Liver (tissue), 9 donors: ENCODE data around the gene GPR176. TPM values are rescaled to one million over a fixed set of nuclear protein-coding genes. Genes with fewer than 3 reads are reported as not detected.

Experiments used
- DNase-seq: peaks from one replicate; pipeline ENCODE4 v3.0.0-alpha.2; 2017; ENCODE audit warnings: low spot score
- H3K27ac ChIP-seq, 2 donors: one replicate each; pipeline ENCODE4 v1.7.0; 2013; ENCODE audit warnings: inconsistent platforms in 2 of 2, low read length in 2 of 2, control low read depth in 1 of 2, low read depth in 1 of 2, mild to moderate bottlenecking in 1 of 2
- H3K27me3 ChIP-seq, 4 donors: one replicate each; pipeline versions ENCODE4 v1.6.1 to v1.7.0; 2013; ENCODE audit warnings: low read length in 3 of 4, inconsistent platforms in 1 of 4, mild to moderate bottlenecking in 1 of 4, moderate library complexity in 1 of 4; ENCODE audit not compliant: control insufficient read depth in 4 of 4, insufficient read depth in 4 of 4
- H3K36me3 ChIP-seq, 4 donors: one replicate each; pipeline versions ENCODE4 v1.6.1 to v1.7.0; 2013; ENCODE audit warnings: low read length in 3 of 4, mild to moderate bottlenecking in 3 of 4, low read depth in 1 of 4, moderate library complexity in 1 of 4; ENCODE audit not compliant: control insufficient read depth in 4 of 4, insufficient read depth in 3 of 4
- H3K4me1 ChIP-seq, 4 donors: one replicate each; pipeline versions ENCODE4 v1.6.1 to v1.7.0; 2013; ENCODE audit warnings: low read length in 3 of 4, mild to moderate bottlenecking in 3 of 4, moderate library complexity in 1 of 4; ENCODE audit not compliant: control insufficient read depth in 4 of 4, insufficient read depth in 4 of 4
- H3K4me3 ChIP-seq, 3 donors: one replicate each; pipeline versions ENCODE4 v1.6.1 to v1.7.0; 2013; ENCODE audit warnings: low read length in 3 of 3, control low read depth in 1 of 3, low read depth in 1 of 3, mild to moderate bottlenecking in 1 of 3
- H3K9ac ChIP-seq, 2 donors: one replicate each; pipeline ENCODE4 v1.7.0; 2013; ENCODE audit warnings: low read length in 2 of 2, mild to moderate bottlenecking in 2 of 2, moderate library complexity in 2 of 2, control low read depth in 1 of 2, low read depth in 1 of 2
- H3K9me3 ChIP-seq, 4 donors: one replicate each; pipeline versions ENCODE4 v1.6.1 to v1.7.0; 2013; ENCODE audit warnings: low read length in 3 of 4; ENCODE audit not compliant: control insufficient read depth in 4 of 4
- ATF3 ChIP-seq: IDR thresholded peaks from 2 replicates; pipeline ENCODE4 v1.6.1; 2016; ENCODE audit warnings: antibody characterized with exemption
- EGR1 ChIP-seq, 2 donors: IDR thresholded peaks; 2 replicates each; pipeline ENCODE4 v1.6.1; 2016 to 2018; ENCODE audit warnings: antibody characterized with exemption in 2 of 2, low read depth in 2 of 2
- FOXA1 ChIP-seq: IDR thresholded peaks from 2 replicates; pipeline ENCODE4 v1.6.1; 2016; ENCODE audit warnings: antibody characterized with exemption
- FOXA2 ChIP-seq: IDR thresholded peaks from 2 replicates; pipeline ENCODE4 v1.6.1; 2016; ENCODE audit warnings: antibody characterized with exemption
- HNF4G ChIP-seq: IDR thresholded peaks from 2 replicates; pipeline ENCODE4 v1.6.1; 2016; ENCODE audit warnings: antibody characterized with exemption
- JUND ChIP-seq, 2 donors: IDR thresholded peaks; 2 replicates each; pipeline ENCODE4 v1.6.1; 2016; ENCODE audit warnings: antibody characterized with exemption in 2 of 2
- MAX ChIP-seq: IDR thresholded peaks from 2 replicates; pipeline ENCODE4 v1.6.1; 2016; ENCODE audit warnings: antibody characterized with exemption
- NR2F2 ChIP-seq: IDR thresholded peaks from 2 replicates; pipeline ENCODE4 v1.6.1; 2016; ENCODE audit warnings: antibody characterized with exemption
- RAD21 ChIP-seq, 2 donors: IDR thresholded peaks; 2 replicates each; pipeline ENCODE4 v1.6.1; 2016; ENCODE audit warnings: antibody characterized with exemption in 2 of 2, mild to moderate bottlenecking in 2 of 2
- REST ChIP-seq: IDR thresholded peaks from 2 replicates; pipeline ENCODE4 v1.6.1; 2016; ENCODE audit warnings: antibody characterized with exemption, mild to moderate bottlenecking
- RXRA ChIP-seq, 2 donors: IDR thresholded peaks; 2 replicates each; pipeline ENCODE4 v1.6.1; 2017 to 2018; ENCODE audit warnings: antibody characterized with exemption in 2 of 2, mild to moderate bottlenecking in 1 of 2
- SP1 ChIP-seq: IDR thresholded peaks from 2 replicates; pipeline ENCODE4 v1.6.1; 2018; ENCODE audit warnings: antibody characterized with exemption, mild to moderate bottlenecking
- YY1 ChIP-seq: IDR thresholded peaks from 2 replicates; pipeline ENCODE4 v1.6.1; 2016; ENCODE audit warnings: antibody characterized with exemption, mild to moderate bottlenecking
- ZBTB33 ChIP-seq: IDR thresholded peaks from 2 replicates; pipeline ENCODE4 v1.6.1; 2016; ENCODE audit warnings: antibody characterized with exemption
- WGBS: extraction: QIAGEN DNeasy Blood & Tissue Kit; methylation state at CpG from one replicate; pipeline ENCODE4 v1.1.7; 2013; 5-methylcytosine and 5-hydroxymethylcytosine counted together
- polyA plus RNA-seq, 2 donors: library from polyadenylated mRNA; stranded (reverse) in 1 of 2; unstranded in 1 of 2; fragments of 200-250 nt in 1 of 2; fragments of >200 nt in 1 of 2; fragmentation: Nextera tagmentation in 1 of 2; extraction: Ambion mirVana in 1 of 2; gene quantifications; one replicate each; pipeline versions ENCODE4 v1.2.1 to v1.2.3, GENCODE V29; 2013 to 2015
- total RNA-seq, 2 donors: library from RNA; depleted of rRNA; stranded (reverse); fragments of >200 nt; gene quantifications; one replicate each; pipeline ENCODE4 v1.2.3, GENCODE V29; 2014
- donor health status: healthy.
- donor health status: healthy.
- donor health status: healthy.
- donor health status: healthy.
- donor health status: healthy.

The GPR176 gene
- total and polyA plus RNA-seq, 4 donors: 0.44 to 1.7 (median 1.4) TPM

GRCh38 chr15:39959411-39959810 is 39.3 kb upstream of the GPR176 start:
- WGBS: 93% methylated on average over 1 of the region's 1 CpG
- H3K36me3 ChIP-seq: peaks cover 9 to 53% (median 43%) of the 10 kb centered on the region in 4 donors
- DNase-seq: no peak

GRCh38 chr15:39957481-39957880 is 37.4 kb upstream of the GPR176 start:
- Histone ChIP-seq H3K27me3 (no peaks in the 10 kb centered on the region), H3K27ac (no peak overlapping the region), H3K4me3 (no peak overlapping the region), H3K9me3 (no peaks in the 10 kb centered on the region), H3K4me1 (no peaks in the 10 kb centered on the region), H3K36me3 (peaks cover 8 to 55% (median 47%) of the 10 kb centered on the region in 4 donors), H3K9ac (no peak overlapping the region)
- WGBS: 30% methylated on average over 1 of the region's 1 CpG
- no peak for DNase-seq
- no peak for TF ChIP-seq EGR1 (IDR thresholded peaks at IDR 0.05; ENCODE audit: low read depth in 2 of 2)
- no peak for TF ChIP-seq FOXA2
- TF ChIP-seq MAX: no peak
- no peak for TF ChIP-seq ZBTB33
- TF ChIP-seq HNF4G: no peak
- TF ChIP-seq RXRA (IDR thresholded peaks at IDR 0.05): no peak
- no peak for TF ChIP-seq YY1
- no peak for TF ChIP-seq NR2F2
- TF ChIP-seq JUND (IDR thresholded peaks at IDR 0.05): no peak
- no peak for TF ChIP-seq SP1
- TF ChIP-seq REST: no peak
- no peak for TF ChIP-seq FOXA1

More at GRCh38 chr15:39959411-39959810, 39.3 kb upstream of the GPR176 start:
- H3K27ac ChIP-seq: no peak overlapping the region
- H3K4me1 ChIP-seq: no peaks in the 10 kb centered on the region
- H3K9ac ChIP-seq: no peak overlapping the region
- TF ChIP-seq FOXA1: no peak
- no peak for TF ChIP-seq RAD21 (IDR thresholded peaks at IDR 0.05)
- H3K4me3 ChIP-seq: no peak overlapping the region
- H3K9me3 ChIP-seq: no peaks in the 10 kb centered on the region
- no peaks in the 10 kb centered on the region for H3K27me3 ChIP-seq

- no peaks in the 10 kb centered on the region for H3K27me3 ChIP-seq
- H3K4me1 ChIP-seq: no peaks in the 10 kb centered on the region
- no peak overlapping the region for H3K27ac ChIP-seq
- DNase-seq: no peak
- TF ChIP-seq SP1 (no peak), FOXA2 (no peak), ZBTB33 (no peak), RXRA (IDR thresholded peaks at IDR 0.05) (no peak), ATF3 (no peak)
- peaks cover 11 to 52% (median 47%) of the 10 kb centered on the region in 4 donors for H3K36me3 ChIP-seq
- no peak overlapping the region for H3K4me3 ChIP-seq
- no peak overlapping the region for H3K9ac ChIP-seq
- no peaks in the 10 kb centered on the region for H3K9me3 ChIP-seq
- 85% methylated on average over 4 of the region's 4 CpGs for WGBS
These were observed 33.5 kb upstream of the GPR176 start for GRCh38 chr15:39953521-39953920.
